Measurements from ENCODE around the gene HAPLN3. TPM values are rescaled to one million over a fixed set of nuclear protein-coding genes. Genes with fewer than 3 reads are reported as not detected.

HAPLN3 gene
- polyA plus RNA-seq, 1 experiment, result 25.5 TPM

- ChIA-PET POLR2A (no interaction called here), CTCF (interaction anchor here (1.3 to 2.1 kb wide), 3 partner anchors 23 to 225 kb away, joined by 3 to 6 read pairs (median 3); no protein-coding TSS in a partner anchor)
- peaks cover 6% of the 10 kb centered on the region for H3K36me3 ChIP-seq (ENCODE audit: control insufficient read depth, insufficient read depth, low read length)
Observed at GRCh38 chr15:88881775-88882174, 13.6 kb downstream of the HAPLN3 start.

GRCh38 chr15:88880944-88881740 is 14.2 kb downstream of the HAPLN3 start:
- no peak for DNase-seq (ENCODE audit: low read depth)
- CTCF ChIA-PET, result interaction anchor here (0.5 to 1.4 kb wide), 4 partner anchors 151 to 297 kb away, joined by 3 to 7 read pairs (median 3); no protein-coding TSS in a partner anchor
- POLR2A ChIA-PET, result interaction anchor here (0.6 kb wide), 1 partner anchor 1429 kb away, joined by 6 read pairs; no protein-coding TSS in a partner anchor
- Histone ChIP-seq H3K27me3 (ENCODE audit: control insufficient read depth, insufficient read depth, low read length) (no peaks in the 10 kb centered on the region; the same call in 1 of the 2 replicates), H3K4me3 (ENCODE audit: low read depth, low read length) (no peak overlapping the region), H3K36me3 (ENCODE audit: control insufficient read depth, insufficient read depth, low read length) (peaks cover 6% of the 10 kb centered on the region)
- no peak for TF ChIP-seq CTCF (IDR thresholded peaks at IDR 0.05; ENCODE audit: insufficient read depth, low read depth, low read length)

More at GRCh38 chr15:88881775-88882174, 13.6 kb downstream of the HAPLN3 start:
- no peak for DNase-seq (ENCODE audit: low read depth)
- H3K27me3 ChIP-seq (ENCODE audit: control insufficient read depth, insufficient read depth, low read length), result no peaks in the 10 kb centered on the region; the same call in 1 of the 2 replicates
- TF ChIP-seq CTCF (IDR thresholded peaks at IDR 0.05; ENCODE audit: insufficient read depth, low read depth, low read length), result no peak
- H3K4me3 ChIP-seq (ENCODE audit: low read depth, low read length), result no peak overlapping the region

- Histone ChIP-seq H3K4me3 (ENCODE audit: low read depth, low read length) (no peak overlapping the region), H3K27me3 (ENCODE audit: control insufficient read depth, insufficient read depth, low read length) (no peaks in the 10 kb centered on the region), H3K36me3 (ENCODE audit: control insufficient read depth, insufficient read depth, low read length) (peaks cover 8% of the 10 kb centered on the region)
- DNase-seq (ENCODE audit: low read depth), result no peak
- CTCF ChIA-PET, result interaction anchor here (0.5 to 3.1 kb wide), 25 partner anchors 9 to 299 kb away, joined by 3 to 27 read pairs (median 4); partner anchors contain the start of gene HAPLN3
- TF ChIP-seq CTCF (IDR thresholded peaks at IDR 0.05; ENCODE audit: insufficient read depth, low read depth, low read length), result peak; percentile 91
- POLR2A ChIA-PET, result no interaction called here
Observed at GRCh38 chr15:88878720-88879184, 16.6 kb downstream of the HAPLN3 start.

GRCh38 chr15:88877906-88878305 is 17.4 kb downstream of the HAPLN3 start:
- peaks cover 8% of the 10 kb centered on the region for H3K36me3 ChIP-seq (ENCODE audit: control insufficient read depth, insufficient read depth, low read length)
- H3K4me3 ChIP-seq (ENCODE audit: low read depth, low read length), result no peak overlapping the region
- ChIA-PET POLR2A (no interaction called here), CTCF (interaction anchor here (0.7 to 3.1 kb wide), 18 partner anchors 9 to 300 kb away, joined by 3 to 27 read pairs (median 4); partner anchors contain the start of gene HAPLN3)
- TF ChIP-seq CTCF (IDR thresholded peaks at IDR 0.05; ENCODE audit: insufficient read depth, low read depth, low read length), result no peak
- no peaks in the 10 kb centered on the region for H3K27me3 ChIP-seq (ENCODE audit: control insufficient read depth, insufficient read depth, low read length)
- no peak for DNase-seq (ENCODE audit: low read depth)

- H3K36me3 ChIP-seq (ENCODE audit: control insufficient read depth, insufficient read depth, low read length), result peaks cover 8% of the 10 kb centered on the region
- POLR2A ChIA-PET, result no interaction called here
- no peaks in the 10 kb centered on the region for H3K27me3 ChIP-seq (ENCODE audit: control insufficient read depth, insufficient read depth, low read length)
- no peak overlapping the region for H3K4me3 ChIP-seq (ENCODE audit: low read depth, low read length)
- no peak for DNase-seq (ENCODE audit: low read depth)
- no peak for TF ChIP-seq CTCF (IDR thresholded peaks at IDR 0.05; ENCODE audit: insufficient read depth, low read depth, low read length)
- CTCF ChIA-PET, result interaction anchor here (1.4 to 3.1 kb wide), 6 partner anchors 8 to 300 kb away, joined by 3 to 27 read pairs (median 10); no protein-coding TSS in a partner anchor
Observed at GRCh38 chr15:88877415-88877814, 17.9 kb downstream of the HAPLN3 start.
